ENCODE data around the gene RPTOR.
"Not testable (repeated sequence)": the region's sequence is repeated elsewhere in the genome, so short reads cannot be mapped to it uniquely, and the experiment has no call there.

Gene RPTOR

GRCh38 chr17:80545499-80545826 lies 825 bp downstream of the RPTOR start:
- no peak for DNase-seq (ENCODE audit: low spot score)

- DNase-seq (ENCODE audit: low spot score), result no peak
Measured at GRCh38 chr17:80546267-80546666, 1.6 kb downstream of the RPTOR start.

GRCh38 chr17:80552523-80552922 lies 7.9 kb downstream of the RPTOR start:
- DNase-seq (ENCODE audit: low spot score), result no peak

- no peak for DNase-seq (ENCODE audit: low spot score)
Measured at GRCh38 chr17:80555266-80555665, 10.6 kb downstream of the RPTOR start.

- DNase-seq (ENCODE audit: low spot score), result no peak
Measured at GRCh38 chr17:80558046-80558445, 13.4 kb downstream of the RPTOR start.

- DNase-seq (ENCODE audit: low spot score), result no peak
Measured at GRCh38 chr17:80559825-80560251, 15.2 kb downstream of the RPTOR start.

GRCh38 chr17:80561541-80562114 lies 17.0 kb downstream of the RPTOR start:
- DNase-seq (ENCODE audit: low spot score), result no peak

- DNase-seq (ENCODE audit: low spot score), result no peak
Measured at GRCh38 chr17:80564545-80564944, 19.9 kb downstream of the RPTOR start.

- DNase-seq (ENCODE audit: low spot score), result no peak
Measured at GRCh38 chr17:80565343-80566053, 20.9 kb downstream of the RPTOR start.

- DNase-seq (ENCODE audit: low spot score), result no peak
Measured at GRCh38 chr17:80566054-80566400, 21.4 kb downstream of the RPTOR start.

GRCh38 chr17:80568246-80568645 lies 23.6 kb downstream of the RPTOR start:
- no peak for DNase-seq (ENCODE audit: low spot score)

- DNase-seq (ENCODE audit: low spot score), result no peak
Measured at GRCh38 chr17:80569924-80570323, 25.3 kb downstream of the RPTOR start.

- DNase-seq (ENCODE audit: low spot score), result no peak
Measured at GRCh38 chr17:80573701-80574100, 29.1 kb downstream of the RPTOR start.

- no peak for DNase-seq (ENCODE audit: low spot score)
Measured at GRCh38 chr17:80574496-80574895, 29.9 kb downstream of the RPTOR start.

- peak; percentile 92 for DNase-seq (ENCODE audit: low spot score)
Measured at GRCh38 chr17:80575057-80575875, 30.6 kb downstream of the RPTOR start.

GRCh38 chr17:80577876-80578570 lies 33.4 kb downstream of the RPTOR start:
- no peak for DNase-seq (ENCODE audit: low spot score)

- not testable (repeated sequence) for DNase-seq (ENCODE audit: low spot score)
Measured at GRCh38 chr17:80578668-80579388, 34.2 kb downstream of the RPTOR start.

GRCh38 chr17:80582165-80582564 lies 37.5 kb downstream of the RPTOR start:
- DNase-seq (ENCODE audit: low spot score), result no peak

- DNase-seq (ENCODE audit: low spot score), result no peak
Measured at GRCh38 chr17:80584176-80584905, 39.7 kb downstream of the RPTOR start.

GRCh38 chr17:80585890-80586845 lies 41.5 kb downstream of the RPTOR start:
- DNase-seq (ENCODE audit: low spot score), result peak; percentile 56
